Measurements from ENCODE around the gene CMKLR1. TPM values are rescaled to one million over a fixed set of nuclear protein-coding genes. Genes with fewer than 3 reads are reported as not detected.

Gene CMKLR1
- total RNA-seq, 2 donors from 2014 or later = not detected

DNA sequence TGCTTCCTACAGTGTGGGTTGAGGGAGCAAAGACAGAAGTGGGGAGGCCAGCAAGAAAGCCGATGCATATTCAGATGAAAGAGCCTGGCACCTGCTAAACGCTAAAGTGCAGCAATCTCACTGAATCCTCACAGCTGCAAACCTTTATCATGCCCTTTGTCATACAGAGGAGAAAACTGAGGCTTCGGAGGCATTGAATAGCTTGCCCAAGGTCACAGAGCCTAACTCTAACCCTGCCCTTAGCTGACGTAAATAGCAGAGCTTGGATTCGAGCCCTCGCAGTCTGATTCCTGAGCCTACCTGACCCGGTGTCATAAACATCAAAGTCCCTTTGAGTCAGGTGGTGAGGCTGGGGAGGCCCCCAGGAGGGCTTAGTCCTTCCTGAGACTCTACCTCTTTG is 54.9 kb downstream of the CMKLR1 start:
- TF ChIP-seq, protein P1, sequence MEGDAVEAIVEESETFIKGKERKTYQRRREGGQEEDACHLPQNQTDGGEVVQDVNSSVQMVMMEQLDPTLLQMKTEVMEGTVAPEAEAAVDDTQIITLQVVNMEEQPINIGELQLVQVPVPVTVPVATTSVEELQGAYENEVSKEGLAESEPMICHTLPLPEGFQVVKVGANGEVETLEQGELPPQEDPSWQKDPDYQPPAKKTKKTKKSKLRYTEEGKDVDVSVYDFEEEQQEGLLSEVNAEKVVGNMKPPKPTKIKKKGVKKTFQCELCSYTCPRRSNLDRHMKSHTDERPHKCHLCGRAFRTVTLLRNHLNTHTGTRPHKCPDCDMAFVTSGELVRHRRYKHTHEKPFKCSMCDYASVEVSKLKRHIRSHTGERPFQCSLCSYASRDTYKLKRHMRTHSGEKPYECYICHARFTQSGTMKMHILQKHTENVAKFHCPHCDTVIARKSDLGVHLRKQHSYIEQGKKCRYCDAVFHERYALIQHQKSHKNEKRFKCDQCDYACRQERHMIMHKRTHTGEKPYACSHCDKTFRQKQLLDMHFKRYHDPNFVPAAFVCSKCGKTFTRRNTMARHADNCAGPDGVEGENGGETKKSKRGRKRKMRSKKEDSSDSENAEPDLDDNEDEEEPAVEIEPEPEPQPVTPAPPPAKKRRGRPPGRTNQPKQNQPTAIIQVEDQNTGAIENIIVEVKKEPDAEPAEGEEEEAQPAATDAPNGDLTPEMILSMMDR (conservative IDR thresholded peaks at IDR 0.05) = no peak
- DNase-seq = no peak

DNA sequence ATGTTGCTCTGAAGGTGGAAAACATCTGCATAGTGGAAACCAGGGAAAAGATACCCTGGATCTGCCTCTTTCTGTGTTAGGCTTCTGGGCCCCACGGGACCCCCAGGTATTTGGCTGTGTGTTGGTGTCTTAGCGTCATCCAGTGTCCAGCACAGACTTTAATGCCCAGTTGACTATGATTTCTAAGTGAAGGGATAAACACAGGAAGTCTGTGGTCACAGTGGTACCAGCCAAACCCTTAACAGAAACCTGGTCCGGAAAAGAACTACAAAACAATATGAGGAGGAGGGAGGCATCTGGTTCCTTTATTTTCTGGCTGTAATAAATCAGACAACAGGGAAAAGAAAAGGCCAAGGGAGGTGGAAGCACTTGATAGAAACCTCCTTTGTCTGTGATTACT is 56.4 kb downstream of the CMKLR1 start:
- H3K36me3 Mint-ChIP-seq (ENCODE audit: low read depth) = no peaks in the 10 kb centered on the region
- no peak overlapping the region for H3K27ac Mint-ChIP-seq
- Histone ChIP-seq H3K36me3 (ENCODE audit: control insufficient read depth, insufficient read depth, low read length) (no peaks in the 10 kb centered on the region), H3K27me3 (ENCODE audit: control insufficient read depth, insufficient read depth, low read length, poor library complexity, severe bottlenecking) (no peaks in the 10 kb centered on the region), H3K4me3 (ENCODE audit: low read length) (no peak overlapping the region), H3K27ac (ENCODE audit: low read depth, low read length) (no peak overlapping the region), H3K4me1 (ENCODE audit: control insufficient read depth, insufficient read depth, low read length) (peaks cover 4% of the 10 kb centered on the region), H3K9ac (ENCODE audit: extremely low read depth, low read length, poor library complexity, severe bottlenecking) (no peak overlapping the region), H3K9me3 (ENCODE audit: control insufficient read depth, low read length) (no peaks in the 10 kb centered on the region)
- peaks cover 1% of the 10 kb centered on the region for H3K27me3 Mint-ChIP-seq (ENCODE audit: insufficient read depth)
- DNase-seq = no peak
- peaks cover under 1% of the 10 kb centered on the region for H3K9me3 Mint-ChIP-seq
- TF ChIP-seq, protein P1 (conservative IDR thresholded peaks at IDR 0.05) = no peak
- H3K4me3 Mint-ChIP-seq = no peak overlapping the region
- peaks cover 13% of the 10 kb centered on the region for H3K4me1 Mint-ChIP-seq
- WGBS, 2 experiments (ENCODE audit: insufficient coverage in 1 of 2, insufficient read length in 1 of 2) = 76 to 93% methylated on average over 3 of the region's 3 CpGs

More for the DNA sequence above, 54.9 kb downstream of the CMKLR1 start:
- no peak overlapping the region for H3K9ac ChIP-seq (ENCODE audit: extremely low read depth, low read length, poor library complexity, severe bottlenecking)
- H3K4me1 Mint-ChIP-seq = peaks cover 13% of the 10 kb centered on the region
- no peak overlapping the region for H3K4me3 ChIP-seq (ENCODE audit: low read length)
- peaks cover 4% of the 10 kb centered on the region for H3K4me1 ChIP-seq (ENCODE audit: control insufficient read depth, insufficient read depth, low read length)
- 27 to 62% methylated on average over 2 to 7 of the region's 7 CpGs for WGBS, 2 experiments (ENCODE audit: insufficient coverage in 1 of 2, insufficient read length in 1 of 2)
- H3K9me3 Mint-ChIP-seq = no peaks in the 10 kb centered on the region
- H3K27me3 Mint-ChIP-seq (ENCODE audit: insufficient read depth) = peaks cover 4% of the 10 kb centered on the region
- H3K27me3 ChIP-seq (ENCODE audit: control insufficient read depth, insufficient read depth, low read length, poor library complexity, severe bottlenecking) = no peaks in the 10 kb centered on the region
- H3K9me3 ChIP-seq (ENCODE audit: control insufficient read depth, low read length) = no peaks in the 10 kb centered on the region
- no peak overlapping the region for H3K27ac Mint-ChIP-seq
- H3K36me3 Mint-ChIP-seq (ENCODE audit: low read depth) = no peaks in the 10 kb centered on the region
- H3K4me3 Mint-ChIP-seq = no peak overlapping the region
- no peak overlapping the region for H3K27ac ChIP-seq (ENCODE audit: low read depth, low read length)
- H3K36me3 ChIP-seq (ENCODE audit: control insufficient read depth, insufficient read depth, low read length) = no peaks in the 10 kb centered on the region

DNA sequence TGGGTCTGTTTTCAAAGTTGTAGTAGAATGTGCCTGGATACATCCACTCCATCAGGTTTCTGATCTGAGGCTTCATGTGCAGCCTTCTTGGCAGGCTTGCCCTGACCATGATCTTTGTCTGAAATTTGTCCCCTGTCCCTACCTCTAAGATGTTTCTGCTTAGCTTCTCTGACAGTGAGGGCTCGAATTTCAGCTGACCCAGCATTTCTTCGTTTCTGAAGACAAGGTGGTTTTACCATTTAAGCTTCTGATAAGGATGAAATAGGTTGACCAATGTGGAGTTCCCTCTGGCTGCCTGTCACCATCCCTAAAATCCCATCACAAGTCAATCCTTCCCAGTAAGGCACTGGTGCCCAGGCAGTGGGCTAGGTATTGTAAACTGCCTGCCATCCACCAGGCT is 57.0 kb downstream of the CMKLR1 start:
- DNase-seq = no peak
- Mint-ChIP-seq H3K4me3 (no peak overlapping the region), H3K27me3 (ENCODE audit: insufficient read depth) (peaks cover 1% of the 10 kb centered on the region), H3K4me1 (peaks cover 13% of the 10 kb centered on the region), H3K36me3 (ENCODE audit: low read depth) (no peaks in the 10 kb centered on the region), H3K27ac (no peak overlapping the region), H3K9me3 (peaks cover 4% of the 10 kb centered on the region)
- Histone ChIP-seq H3K27ac (ENCODE audit: low read depth, low read length) (no peak overlapping the region), H3K36me3 (ENCODE audit: control insufficient read depth, insufficient read depth, low read length) (no peaks in the 10 kb centered on the region), H3K4me1 (ENCODE audit: control insufficient read depth, insufficient read depth, low read length) (peaks cover 4% of the 10 kb centered on the region), H3K27me3 (ENCODE audit: control insufficient read depth, insufficient read depth, low read length, poor library complexity, severe bottlenecking) (no peaks in the 10 kb centered on the region), H3K9me3 (ENCODE audit: control insufficient read depth, low read length) (no peaks in the 10 kb centered on the region), H3K4me3 (ENCODE audit: low read length) (no peak overlapping the region), H3K9ac (ENCODE audit: extremely low read depth, low read length, poor library complexity, severe bottlenecking) (no peak overlapping the region)
- TF ChIP-seq, protein P1 (conservative IDR thresholded peaks at IDR 0.05) = no peak
- 74% methylated on average over 2 of the region's 2 CpGs; no CpG with 5 or more reads in 1 of the 2 experiments for WGBS, 2 experiments (ENCODE audit: insufficient coverage in 1 of 2, insufficient read length in 1 of 2)
